Ishikawa (cell line): Measurements from ENCODE around the gene ANKRD33B.

Experiments
- CEBPB ChIP-seq: IDR thresholded peaks from 2 replicates; pipeline ENCODE4 v1.6.1; 2012
- CREB1 ChIP-seq: IDR thresholded peaks from 2 replicates; pipeline ENCODE4 v1.6.1; 2012; ENCODE audit warnings: low read depth
- EGR1 ChIP-seq: IDR thresholded peaks from 2 replicates; pipeline ENCODE4 v1.6.1; 2012
- EP300 ChIP-seq: IDR thresholded peaks from 2 replicates; pipeline ENCODE4 v1.6.1; 2012; ENCODE audit warnings: borderline replicate concordance
- FOXM1 ChIP-seq: IDR thresholded peaks from 2 replicates; pipeline ENCODE4 v1.6.1; 2012; ENCODE audit warnings: low read depth, borderline replicate concordance
- NFIC ChIP-seq: IDR thresholded peaks from 2 replicates; pipeline ENCODE4 v1.6.1; 2012
- RAD21 ChIP-seq: IDR thresholded peaks from 2 replicates; pipeline ENCODE4 v1.6.1; 2012; ENCODE audit warnings: low read depth
- REST ChIP-seq: IDR thresholded peaks from 2 replicates; pipeline ENCODE4 v1.6.1; 2012; ENCODE audit warnings: low read depth, mild to moderate bottlenecking
- TAF1 ChIP-seq: IDR thresholded peaks from 2 replicates; pipeline ENCODE4 v1.6.1; 2012; ENCODE audit warnings: low read depth, mild to moderate bottlenecking
- TCF12 ChIP-seq: IDR thresholded peaks from 2 replicates; pipeline ENCODE4 v1.6.1; 2012; ENCODE audit warnings: low read depth
- TEAD4 ChIP-seq: IDR thresholded peaks from 2 replicates; pipeline ENCODE4 v1.6.1; 2012
- USF1 ChIP-seq: IDR thresholded peaks from 2 replicates; pipeline ENCODE4 v1.6.1; 2012
- YY1 ChIP-seq: IDR thresholded peaks from 2 replicates; pipeline ENCODE4 v1.6.1; 2012; ENCODE audit warnings: low read depth
- ZBTB7A ChIP-seq: IDR thresholded peaks from 2 replicates; pipeline ENCODE4 v1.6.1; 2012; ENCODE audit warnings: low read depth
- TF ChIP-seq, protein P1 (sequence below): IDR thresholded peaks from 2 replicates; pipeline ENCODE4 v1.6.1; 2012

The ANKRD33B gene

DNA sequence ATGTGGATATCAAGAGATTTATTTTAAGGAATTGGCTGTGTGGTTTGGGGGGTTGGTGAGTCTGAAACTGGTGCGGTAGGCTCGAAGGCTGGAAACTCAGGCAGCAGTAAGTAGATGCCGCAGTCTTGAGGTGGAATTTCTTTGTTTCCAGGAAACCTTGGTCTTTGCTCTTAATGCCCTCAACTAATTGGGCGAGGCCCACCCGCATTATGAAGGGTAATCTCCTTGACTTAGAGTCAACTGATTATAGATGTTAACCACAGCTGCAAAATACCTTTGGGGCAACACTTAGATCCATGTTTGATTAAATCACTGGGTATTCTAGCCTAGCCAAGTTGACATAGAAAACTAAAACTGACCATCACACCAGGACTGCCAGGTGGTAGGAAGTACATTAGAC is 83.8 kb downstream of the ANKRD33B start:
- TF ChIP-seq EGR1 (no peak), NFIC (no peak), TCF12 (no peak), CREB1 (no peak), EP300 (no peak), TEAD4 (no peak), REST (no peak), FOXM1 (no peak), ZBTB7A (no peak), RAD21 (no peak), TAF1 (no peak), YY1 (no peak), USF1 (no peak), CEBPB (no peak)
- TF ChIP-seq, protein P1, sequence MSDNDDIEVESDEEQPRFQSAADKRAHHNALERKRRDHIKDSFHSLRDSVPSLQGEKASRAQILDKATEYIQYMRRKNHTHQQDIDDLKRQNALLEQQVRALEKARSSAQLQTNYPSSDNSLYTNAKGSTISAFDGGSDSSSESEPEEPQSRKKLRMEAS: no peak

GRCh38 chr5:10648806-10649665 is 85.2 kb downstream of the ANKRD33B start:
- TF ChIP-seq REST (no peak), RAD21 (no peak), USF1 (no peak)

DNA sequence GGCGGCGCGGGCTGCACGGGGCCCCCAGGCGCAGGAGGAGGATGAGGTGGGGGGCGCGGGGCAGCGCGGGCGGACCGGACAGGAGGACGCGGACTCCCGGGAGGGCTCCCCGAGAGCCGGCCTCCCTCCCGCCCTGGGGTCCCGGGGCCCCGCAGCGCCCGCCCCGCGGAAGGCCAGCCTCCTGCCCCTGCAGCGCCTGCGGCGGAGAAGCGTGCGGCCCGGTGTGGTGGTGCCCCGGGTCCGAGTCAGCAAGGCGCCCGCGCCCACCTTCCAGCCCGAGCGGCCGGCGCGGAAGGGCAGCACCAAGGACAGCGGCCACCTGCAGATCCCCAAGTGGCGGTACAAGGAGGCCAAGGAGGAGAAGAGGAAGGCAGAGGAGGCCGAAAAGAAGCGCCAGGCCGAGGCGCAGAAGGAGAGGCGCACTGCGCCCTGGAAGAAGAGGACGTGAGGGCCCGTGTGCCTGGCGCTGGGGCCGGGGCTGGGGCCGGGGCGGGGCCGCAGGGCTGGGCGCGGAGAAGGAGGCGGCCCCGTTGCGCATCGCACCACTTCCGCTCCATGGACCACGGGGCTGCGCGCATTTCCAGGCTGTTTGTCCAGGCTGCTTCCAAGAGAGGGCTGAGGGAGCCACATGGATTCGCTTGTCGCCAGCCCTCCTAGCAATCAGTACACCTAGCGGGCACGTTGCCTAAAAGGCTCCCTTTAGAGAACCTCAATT is 86.0 kb downstream of the ANKRD33B start:
- peak; percentile 78 for TF ChIP-seq REST
- TF ChIP-seq ZBTB7A: no peak

DNA sequence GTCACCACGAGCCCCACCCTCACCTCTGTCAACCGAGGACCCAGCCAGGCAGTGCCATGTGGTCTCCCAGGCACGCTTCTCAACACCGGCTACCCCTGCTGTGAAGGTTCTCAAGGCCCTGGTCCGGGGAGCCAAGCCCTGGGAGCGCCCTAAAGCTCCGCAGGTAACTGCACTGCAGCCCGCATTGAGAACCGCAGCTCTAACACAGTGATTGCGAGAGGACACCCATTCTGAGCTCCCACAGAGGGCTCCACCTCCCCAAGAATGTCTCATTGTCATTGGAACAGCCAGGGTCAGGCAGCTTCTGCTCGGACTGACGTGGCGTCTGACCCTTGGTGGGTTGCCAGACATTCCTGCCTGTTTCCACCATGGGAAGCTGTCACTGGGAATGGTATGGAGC is 88.3 kb downstream of the ANKRD33B start:
- TF ChIP-seq NFIC (no peak), USF1 (no peak), TCF12 (no peak), RAD21 (peak; percentile 18; the same call in 1 of the 2 replicates)

DNA sequence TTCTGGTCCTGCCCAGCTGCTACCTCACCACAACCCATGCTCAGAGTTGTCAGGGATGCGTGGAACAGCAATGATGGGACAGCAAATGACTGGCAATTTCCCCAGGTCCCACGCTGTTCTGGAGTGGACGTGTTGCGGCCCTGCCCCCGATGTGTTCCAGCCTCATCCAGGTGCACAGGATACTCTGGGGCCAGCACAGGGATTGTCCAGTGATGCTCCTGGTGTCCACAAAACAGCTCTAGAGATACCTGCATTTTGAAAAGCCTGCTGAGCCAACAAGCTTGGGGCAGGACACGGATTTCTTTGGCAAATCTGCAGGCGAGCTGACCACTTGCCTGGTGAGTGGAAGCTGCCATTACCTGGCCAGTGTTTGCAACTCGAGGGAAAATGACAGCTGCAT is 88.7 kb downstream of the ANKRD33B start:
- no peak for TF ChIP-seq CREB1
- TF ChIP-seq FOXM1: no peak
- no peak for TF ChIP-seq YY1
- TF ChIP-seq, protein P1: no peak
- no peak for TF ChIP-seq ZBTB7A
- TF ChIP-seq USF1: no peak
- no peak for TF ChIP-seq EGR1
- TF ChIP-seq NFIC: no peak
- no peak for TF ChIP-seq RAD21
- no peak for TF ChIP-seq TCF12
- no peak for TF ChIP-seq TAF1
- TF ChIP-seq TEAD4: no peak
- TF ChIP-seq REST: no peak
- no peak for TF ChIP-seq EP300
- no peak for TF ChIP-seq CEBPB
